Measurements from ENCODE around the gene SF3A1. TPM values are rescaled to one million over a fixed set of nuclear protein-coding genes. Genes with fewer than 3 reads are reported as not detected.

The SF3A1 gene
- total and polyA plus RNA-seq, 2 of the 13 experiments (the other 11 are each of a cell fraction or from before 2014, with no cell fraction given), result 10.0 to 22.0 TPM

- TF ChIP-seq KLF6 (CRISPR knock-in tag; IDR thresholded peaks at IDR 0.05), result peak; percentile 80
- TF ChIP-seq IKZF1 (IDR thresholded peaks at IDR 0.05), result no peak
- TF ChIP-seq SOX6 (IDR thresholded peaks at IDR 0.05), result no peak
- peak; percentile 59 for TF ChIP-seq SOX6 (CRISPR knock-in tag; IDR thresholded peaks at IDR 0.05)
- TF ChIP-seq PAF1 (CRISPR knock-in tag; IDR thresholded peaks at IDR 0.05), result no peak
- no peak; the same call in 1 of the 2 replicates for TF ChIP-seq ZNF839 (CRISPR knock-in tag; IDR thresholded peaks at IDR 0.05; ENCODE audit: borderline replicate concordance)
- TF ChIP-seq ZNF326 (CRISPR knock-in tag; IDR thresholded peaks at IDR 0.05; ENCODE audit: borderline replicate concordance), result no peak
- peak; percentile 91; the same call in 1 of the 2 replicates for TF ChIP-seq SIN3A (IDR thresholded peaks at IDR 0.05; ENCODE audit: borderline replicate concordance, low read depth, low read length)
- TF ChIP-seq ZSCAN12 (CRISPR knock-in tag; IDR thresholded peaks at IDR 0.05), result no peak
- TF ChIP-seq ZNF367 (CRISPR knock-in tag; IDR thresholded peaks at IDR 0.05; ENCODE audit: borderline replicate concordance), result peak; percentile 5; the same call in 1 of the 2 replicates
- TF ChIP-seq IKZF4 (CRISPR knock-in tag; IDR thresholded peaks at IDR 0.05; ENCODE audit: borderline replicate concordance, low read depth, not compliant biosample characterization), result peak; percentile 82
- no peak for TF ChIP-seq ZNF296 (CRISPR knock-in tag; conservative IDR thresholded peaks at IDR 0.05)
- peak; percentile 62; the same call in 1 of the 2 replicates for TF ChIP-seq HDAC2 (CRISPR knock-in tag; IDR thresholded peaks at IDR 0.05)
- TF ChIP-seq THAP11 (CRISPR knock-in tag; IDR thresholded peaks at IDR 0.05), result peak; percentile 97
- TF ChIP-seq FLYWCH1 (CRISPR knock-in tag; IDR thresholded peaks at IDR 0.05), result no peak
- peak; percentile 99 for TF ChIP-seq SAP130 (CRISPR knock-in tag; IDR thresholded peaks at IDR 0.05; ENCODE audit: low read depth)
- no peak for TF ChIP-seq HOMEZ (CRISPR knock-in tag; IDR thresholded peaks at IDR 0.05; ENCODE audit: low read depth)
- no peak; the same call in 1 of the 2 replicates for TF ChIP-seq ZNF3 (CRISPR knock-in tag; IDR thresholded peaks at IDR 0.05)
- TF ChIP-seq ZNF30 (CRISPR knock-in tag; IDR thresholded peaks at IDR 0.05), result no peak
- TF ChIP-seq ZBTB49 (CRISPR knock-in tag; IDR thresholded peaks at IDR 0.05; ENCODE audit: borderline replicate concordance), result no peak
- TF ChIP-seq ONECUT2 (CRISPR knock-in tag; IDR thresholded peaks at IDR 0.05), result 0 out of 2 replicates have a peak, but pooled peaks have one; percentile 27
- peak; percentile 79 for TF ChIP-seq ATF1 (CRISPR knock-in tag; IDR thresholded peaks at IDR 0.05)
- peak; percentile 89 for TF ChIP-seq HINFP (CRISPR knock-in tag; IDR thresholded peaks at IDR 0.05; ENCODE audit: low read depth)
- peak; percentile 82; the same call in 1 of the 2 replicates for TF ChIP-seq ZNF501 (CRISPR knock-in tag; IDR thresholded peaks at IDR 0.05)
- TF ChIP-seq TOPORS (CRISPR knock-in tag; IDR thresholded peaks at IDR 0.05), result no peak
- TF ChIP-seq GATAD2A (CRISPR knock-in tag; IDR thresholded peaks at IDR 0.05), result no peak
- TF ChIP-seq ZNF589 (CRISPR knock-in tag; conservative IDR thresholded peaks at IDR 0.05), result no peak
- no peak for TF ChIP-seq ZNF44 (CRISPR knock-in tag; IDR thresholded peaks at IDR 0.05)
Observed at GRCh38 chr22:30356449-30357235, at the start of gene SF3A1, which contains the start of gene CCDC157 (continued).
